Nephron (organoid): ENCODE data around the gene TRIM34.

Experiments
- H3K27ac Mint-ChIP-seq, 3 experiments: 2 replicates each; pipeline ENCODE4 v1.8.0; 2020; ENCODE audit warnings: mixed read lengths in 3 of 3, mild to moderate bottlenecking in 2 of 3, moderate library complexity in 1 of 3
- H3K27me3 Mint-ChIP-seq: 2 replicates; pipeline ENCODE4 v1.8.0; 2021; ENCODE audit warnings: low read depth, mild to moderate bottlenecking, moderate library complexity, mixed read lengths
- H3K36me3 Mint-ChIP-seq: 2 replicates; pipeline ENCODE4 v1.8.0; 2020; ENCODE audit warnings: low read depth, mixed read lengths
- H3K4me1 Mint-ChIP-seq: 2 replicates; pipeline ENCODE4 v1.8.0; 2020; ENCODE audit warnings: mixed read lengths
- H3K4me3 Mint-ChIP-seq, 3 experiments: 2 replicates each; pipeline ENCODE4 v1.8.0; 2020; ENCODE audit warnings: mild to moderate bottlenecking in 3 of 3, mixed read lengths in 3 of 3, moderate library complexity in 2 of 3
- H3K9me3 Mint-ChIP-seq: 2 replicates; pipeline ENCODE4 v1.8.0; 2020; ENCODE audit warnings: mixed read lengths
- TF ChIP-seq, protein P1 (sequence below), 3 experiments: fragments of 200-600 bp; sonication (generic); IDR thresholded peaks; one replicate each; pipeline ENCODE4 v1.5.0; 2021; ENCODE audit warnings: antibody characterized with exemption in 3 of 3; ENCODE audit not compliant: unreplicated experiment in 3 of 3

TRIM34 gene

DNA sequence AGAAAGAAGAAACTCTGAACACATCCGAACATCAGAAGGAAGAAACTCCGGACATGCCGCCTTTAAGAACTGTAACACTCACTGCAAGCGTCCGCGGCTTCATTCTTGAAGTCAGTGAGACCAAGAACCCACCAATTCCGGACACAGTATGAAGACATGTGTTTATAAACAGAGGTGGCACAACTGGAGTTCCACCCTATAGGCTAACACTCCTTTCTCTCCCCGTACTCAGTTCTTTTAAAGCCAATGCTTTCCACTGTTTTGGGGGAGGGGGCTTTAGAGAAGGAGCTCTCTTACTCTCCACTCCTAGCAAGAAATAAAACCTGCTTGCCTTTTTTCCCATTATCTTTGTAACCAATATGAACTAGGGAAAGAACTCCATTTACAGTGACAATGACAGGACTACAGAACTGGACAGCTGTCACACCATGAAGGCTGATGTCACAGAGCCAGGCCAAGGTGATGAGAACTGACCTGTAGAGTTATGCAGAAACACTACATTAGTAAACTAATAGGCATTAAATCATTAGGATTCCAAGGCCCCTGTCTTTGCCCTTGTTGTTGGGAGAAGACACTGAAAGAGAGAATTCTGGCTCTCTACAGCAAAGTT lies 59.3 kb downstream of the TRIM34 start:
- TF ChIP-seq, protein P1, sequence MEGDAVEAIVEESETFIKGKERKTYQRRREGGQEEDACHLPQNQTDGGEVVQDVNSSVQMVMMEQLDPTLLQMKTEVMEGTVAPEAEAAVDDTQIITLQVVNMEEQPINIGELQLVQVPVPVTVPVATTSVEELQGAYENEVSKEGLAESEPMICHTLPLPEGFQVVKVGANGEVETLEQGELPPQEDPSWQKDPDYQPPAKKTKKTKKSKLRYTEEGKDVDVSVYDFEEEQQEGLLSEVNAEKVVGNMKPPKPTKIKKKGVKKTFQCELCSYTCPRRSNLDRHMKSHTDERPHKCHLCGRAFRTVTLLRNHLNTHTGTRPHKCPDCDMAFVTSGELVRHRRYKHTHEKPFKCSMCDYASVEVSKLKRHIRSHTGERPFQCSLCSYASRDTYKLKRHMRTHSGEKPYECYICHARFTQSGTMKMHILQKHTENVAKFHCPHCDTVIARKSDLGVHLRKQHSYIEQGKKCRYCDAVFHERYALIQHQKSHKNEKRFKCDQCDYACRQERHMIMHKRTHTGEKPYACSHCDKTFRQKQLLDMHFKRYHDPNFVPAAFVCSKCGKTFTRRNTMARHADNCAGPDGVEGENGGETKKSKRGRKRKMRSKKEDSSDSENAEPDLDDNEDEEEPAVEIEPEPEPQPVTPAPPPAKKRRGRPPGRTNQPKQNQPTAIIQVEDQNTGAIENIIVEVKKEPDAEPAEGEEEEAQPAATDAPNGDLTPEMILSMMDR (IDR thresholded peaks at IDR 0.05; ENCODE audit: unreplicated experiment in 3 of 3): no peak
- Mint-ChIP-seq H3K36me3 (peaks cover 39% of the 10 kb centered on the region), H3K4me1 (peaks cover 19% of the 10 kb centered on the region), H3K9me3 (peaks cover 8% of the 10 kb centered on the region), H3K27ac (peak overlapping the region; percentile 100), H3K4me3 (peak overlapping the region; percentile 91 to 98 (median 97)), H3K27me3 (no peaks in the 10 kb centered on the region)

DNA sequence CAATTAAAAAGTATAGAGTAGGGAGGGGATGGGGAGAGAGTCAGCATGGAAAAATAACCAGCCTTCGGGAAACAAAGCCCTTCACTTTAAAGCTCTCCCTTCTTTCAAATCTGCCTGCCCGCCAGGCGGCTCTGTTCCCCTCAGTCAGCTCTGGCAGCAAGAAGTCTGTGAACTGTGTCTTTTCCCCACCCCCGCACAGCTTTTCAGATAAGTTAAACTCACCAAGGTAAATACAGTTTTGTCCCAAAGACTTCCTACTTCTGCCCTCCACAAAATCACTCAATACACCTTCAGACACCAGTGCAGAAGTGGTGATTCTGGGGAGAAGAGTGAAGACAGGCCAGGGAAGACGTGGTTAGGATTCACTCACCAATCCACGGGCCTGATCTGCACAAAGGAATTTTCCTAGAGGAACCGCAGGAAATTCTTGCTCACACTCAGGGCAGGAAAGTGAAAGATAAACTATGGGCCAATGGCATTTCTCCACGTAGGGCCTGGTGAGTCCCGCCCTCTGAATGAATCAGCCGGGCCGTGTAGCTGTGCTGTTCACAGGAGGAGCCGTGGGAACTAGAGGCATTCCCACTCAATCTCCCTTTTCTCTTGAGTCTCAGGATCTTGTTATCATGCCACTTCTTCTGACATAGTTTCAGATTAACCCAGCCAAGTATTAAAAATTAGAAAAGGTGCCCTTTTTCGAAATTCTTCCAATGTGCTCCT lies 60.0 kb downstream of the TRIM34 start, which contains the start of gene TRIM5:
Gene TRIM5, minus strand, starts transcription at position 429 of the 717 bp plus-strand sequence. CDS start 4,897 bp downstream, outside the sequence.
- H3K27ac Mint-ChIP-seq: peak within 1 kb of the TSS; percentile 100
- peak within 1 kb of the TSS; percentile 91 to 98 (median 97) for H3K4me3 Mint-ChIP-seq
- peaks cover 8% of the 10 kb centered on the region for H3K9me3 Mint-ChIP-seq
- H3K27me3 Mint-ChIP-seq: no peaks in the 10 kb centered on the region
- TF ChIP-seq, protein P1 (IDR thresholded peaks at IDR 0.05; ENCODE audit: unreplicated experiment in 3 of 3): peak; percentile 50 to 63 (median 52)
- H3K4me1 Mint-ChIP-seq: peaks cover 24% of the 10 kb centered on the region
- H3K36me3 Mint-ChIP-seq: peaks cover 33% of the 10 kb centered on the region

DNA sequence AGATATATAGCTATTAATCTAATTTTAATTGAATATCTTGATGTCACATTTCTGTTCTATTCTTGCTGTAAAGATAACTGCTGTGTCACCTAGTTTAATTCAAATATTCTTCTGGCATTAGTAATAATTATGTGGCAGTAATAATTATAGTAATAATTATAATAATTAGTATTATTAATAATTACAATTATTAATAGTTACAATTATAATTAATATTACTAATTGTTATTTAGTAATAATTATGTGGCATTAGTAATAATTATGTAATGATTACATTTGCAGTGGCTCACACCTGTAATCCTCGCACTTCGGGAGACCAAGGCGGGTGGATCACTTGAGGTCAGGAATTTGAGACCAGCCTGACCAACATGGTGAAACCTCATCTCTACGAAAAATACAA lies 61.6 kb downstream of the TRIM34 start:
- no peak overlapping the region for H3K27ac Mint-ChIP-seq
- peaks cover 29% of the 10 kb centered on the region for H3K4me1 Mint-ChIP-seq
- H3K36me3 Mint-ChIP-seq: peaks cover 16% of the 10 kb centered on the region
- H3K9me3 Mint-ChIP-seq: peaks cover 2% of the 10 kb centered on the region
- H3K4me3 Mint-ChIP-seq: no peak overlapping the region
- H3K27me3 Mint-ChIP-seq: no peaks in the 10 kb centered on the region
- TF ChIP-seq, protein P1 (IDR thresholded peaks at IDR 0.05; ENCODE audit: unreplicated experiment in 3 of 3): no peak

DNA sequence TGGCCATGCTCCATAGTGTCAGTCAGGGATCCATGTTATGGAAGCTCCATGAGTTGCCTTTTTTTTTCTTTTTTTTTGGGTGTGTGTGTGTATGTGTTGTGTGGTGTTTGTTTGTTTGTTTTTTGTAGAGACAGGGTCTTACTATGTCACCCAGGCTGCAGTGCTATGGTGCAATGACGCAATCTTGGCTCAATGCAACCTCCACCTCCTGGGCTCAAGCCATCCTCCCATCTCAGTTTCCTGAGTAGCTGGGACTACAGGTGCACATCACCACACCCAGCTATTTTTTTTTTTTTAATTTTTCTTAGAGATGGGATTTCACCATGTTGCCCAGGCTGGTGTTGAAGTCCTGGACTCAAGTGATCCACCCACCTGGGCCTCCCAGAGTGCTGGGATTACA lies 63.7 kb downstream of the TRIM34 start:
- H3K9me3 Mint-ChIP-seq: peaks cover 2% of the 10 kb centered on the region
- TF ChIP-seq, protein P1 (IDR thresholded peaks at IDR 0.05; ENCODE audit: unreplicated experiment in 3 of 3): no peak
- H3K36me3 Mint-ChIP-seq: peaks cover 7% of the 10 kb centered on the region
- H3K4me3 Mint-ChIP-seq: no peak overlapping the region
- H3K4me1 Mint-ChIP-seq: peaks cover 28% of the 10 kb centered on the region
- no peak overlapping the region for H3K27ac Mint-ChIP-seq
- H3K27me3 Mint-ChIP-seq: no peaks in the 10 kb centered on the region

DNA sequence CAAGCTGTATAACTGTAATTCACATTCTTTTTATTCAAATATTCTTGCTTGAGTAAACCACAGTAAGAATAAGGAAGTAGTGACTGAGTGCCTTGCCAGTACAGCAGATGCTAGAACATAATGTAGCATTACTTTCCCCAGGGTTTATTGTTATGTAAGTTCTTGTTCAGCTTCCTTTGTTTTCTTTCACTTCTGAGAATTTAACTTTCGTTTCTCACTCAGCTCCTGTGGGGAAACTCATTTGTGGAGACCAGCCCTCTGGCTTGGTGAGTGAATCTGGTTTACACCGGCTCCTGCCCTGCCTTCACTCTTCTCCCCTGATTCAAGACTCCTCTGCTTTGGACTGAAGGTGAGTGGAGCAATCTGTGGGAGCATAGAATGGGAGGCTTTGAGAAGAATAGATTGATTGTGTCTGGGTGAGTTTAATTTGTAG lies 64.8 kb downstream of the TRIM34 start, which contains the start of gene TRIM22:
Gene TRIM22, plus strand, starts transcription at position 240 of the 433 bp plus-strand sequence. CDS start 6,443 bp downstream, outside the sequence.
- Mint-ChIP-seq H3K4me3 (peak within 1 kb of the TSS in 2 of 3 experiments; percentile 5 to 57), H3K36me3 (no peaks in the 10 kb centered on the region), H3K9me3 (peaks cover 2% of the 10 kb centered on the region)

More for the DNA sequence above, 64.8 kb downstream of the TRIM34 start, which contains the start of gene TRIM22:
- Mint-ChIP-seq H3K27ac (peak within 1 kb of the TSS; percentile 74 to 88 (median 87)), H3K27me3 (no peaks in the 10 kb centered on the region), H3K4me1 (peaks cover 17% of the 10 kb centered on the region)
- TF ChIP-seq, protein P1 (IDR thresholded peaks at IDR 0.05; ENCODE audit: unreplicated experiment in 3 of 3): no peak
